ENCODE measurements around the gene CD320. TPM values are rescaled to one million over a fixed set of nuclear protein-coding genes. Genes with fewer than 3 reads are reported as not detected.

CD320 gene
- total RNA-seq (2013; cell fraction: nucleolus; rRNA removed): 26.5 and 32.1 TPM in 2 replicates
- total RNA-seq (2014; rRNA removed): 49.9 and 62.2 TPM in 2 replicates
- 17.2 and 19.6 TPM in 2 replicates for total RNA-seq (2014; rRNA removed; fragmentation: Illumina TruSeq; extraction: Trizol)
- 72.4 and 74.6 TPM in 2 replicates for total RNA-seq (2021)
- 6.3 TPM for polyA plus RNA-seq (2011; ENCODE audit: low read depth)
- polyA plus RNA-seq (2011; rRNA removed): 11.6 and 30.7 TPM in 2 replicates
- 68.6 and 89.2 TPM in 2 replicates for polyA plus RNA-seq (2011; cell fraction: cytosol; rRNA removed)
- polyA plus RNA-seq (2011; cell fraction: nucleus; rRNA removed): 44.7 and 55.9 TPM in 2 replicates
- polyA plus RNA-seq (2012): 27.7 and 30.3 TPM in 2 replicates
- 3.7 and 16.2 TPM in 2 replicates for polyA plus RNA-seq (2014; fragmentation: Illumina TruSeq; extraction: Trizol)
- 1 to 10 TPM; 1.1 to 3.5 TPM for polyA plus RNA-seq (2014; fragmentation: Nextera tagmentation; extraction: Ambion mirVana)
- polyA plus RNA-seq (2014; rRNA removed): 68.1 and 78.8 TPM in 2 replicates
- 100 to 1,000 TPM; 117 to 134 TPM for polyA plus RNA-seq (2016; fragmentation: Nextera tagmentation; extraction: Ambion mirVana)
- polyA minus RNA-seq (2011; rRNA and poly(A)+ RNA removed): 6.6 and 28.3 TPM in 2 replicates
- polyA minus RNA-seq (2011; cell fraction: cytosol; rRNA and poly(A)+ RNA removed): 19.6 and 21.2 TPM in 2 replicates
- 8.3 and 11.5 TPM in 2 replicates for polyA minus RNA-seq (2011; cell fraction: nucleus; rRNA and poly(A)+ RNA removed)
- Bru-seq, nascent RNA: percentile 60 among the genes with signal in this experiment
- BruChase-seq, experiment 1, labeled RNA remaining after a 6-hour chase: percentile 71 among the genes with signal in this experiment
- percentile 65 among the genes with signal in this experiment for BruChase-seq, experiment 2, labeled RNA remaining after a 2-hour chase
- long read RNA-seq, experiment 1, transcript CD320-201 (5 exons, 1,250 nt): major isoform, 123 of 136 reads
- long read RNA-seq, experiment 1, partial matches to known transcripts: 1 of 136 reads
- long read RNA-seq, experiment 1, other reads (novel, unspliced or antisense): 12 of 136 reads
- long read RNA-seq, experiment 2, transcript CD320-201 (5 exons, 1,250 nt): major isoform, 38 of 46 reads
- long read RNA-seq, experiment 2, partial matches to known transcripts: 2 of 46 reads
- long read RNA-seq, experiment 2, other reads (novel, unspliced or antisense): 4 of 46 reads

- Histone ChIP-seq H3K9ac (ENCODE audit: control insufficient read depth, insufficient read depth, low read length) (peak within 1 kb of the TSS; percentile 93), H3K4me3 (peak within 1 kb of the TSS; percentile 91), H3K27me3 (replicated peaks in 1 of 2; ENCODE audit: control insufficient read depth in 2 of 2, insufficient read depth in 2 of 2, low read length in 1 of 2) (no peaks in the 10 kb centered on the region), H3K4me1 (ENCODE audit: control insufficient read depth, insufficient read depth, low read length) (peaks cover 11% of the 10 kb centered on the region), H2AFZ (ENCODE audit: control insufficient read depth, low read depth, low read length) (peak within 1 kb of the TSS; percentile 86), H3K36me3 (ENCODE audit: control insufficient read depth in 2 of 2, insufficient read depth in 2 of 2, low read length in 1 of 2) (peaks cover 9 to 12% of the 10 kb centered on the region in 2 experiments; a peak in 3 of 4 replicates), H3K27ac (ENCODE audit: control insufficient read depth, insufficient read depth) (peak within 1 kb of the TSS; percentile 35), H3K79me2 (ENCODE audit: control insufficient read depth, insufficient read depth, low read length) (peaks cover 21% of the 10 kb centered on the region), H4K20me1 (ENCODE audit: control insufficient read depth, insufficient read depth) (no peaks in the 10 kb centered on the region), H3K4me2 (ENCODE audit: control insufficient read depth, insufficient read depth) (peak within 1 kb of the TSS; percentile 100), H3K9me3 (replicated peaks; ENCODE audit: control insufficient read depth, insufficient read depth, low read length) (no peaks in the 10 kb centered on the region)
- FAIRE-seq (peak; percentile 94), DNase-seq (ENCODE audit: low read depth, low spot score) (peak; percentile 63), ATAC-seq (peak; percentile 94)
- ChIA-PET POLR2A (interaction anchor here (1.0 kb wide), 1 partner anchor 41 kb away, joined by 9 read pairs; no protein-coding TSS in a partner anchor), CTCF (no interaction called here), RAD21 (ENCODE audit: unreplicated experiment) (no interaction called here), SMC1A (ENCODE audit: uncharacterized antibody, unreplicated experiment) (no interaction called here)
- intact Hi-C loops (cut with micrococcal nuclease; ENCODE audit: unreplicated experiment) (no loop called here), in situ Hi-C loops (cut with MboI) (loop anchor here (5.0 kb wide), 1 partner anchor 36 kb away; no protein-coding TSS in a partner anchor)
- WGBS (ENCODE audit: insufficient coverage, insufficient replicate concordance, low lambda C conversion rate, missing lambda C conversion rate): under 1% methylated on average over 63 of the region's 63 CpGs
- TSS peak; percentile 51 for BruUV-seq (replicated peaks)
- TF ChIP-seq LARP7 (IDR thresholded peaks at IDR 0.05) (peak; percentile 80; the same call in 1 of the 2 replicates), ZBTB11 (CRISPR knock-in tag; IDR thresholded peaks at IDR 0.05) (no peak), BRCA1 (IDR thresholded peaks at IDR 0.05; ENCODE audit: low read depth, low read length) (peak; percentile 75), ELK1 (IDR thresholded peaks at IDR 0.05; ENCODE audit: low read depth, low read length) (0 out of 2 replicates have a peak, but pooled peaks have one; percentile 33), SMC3 (IDR thresholded peaks at IDR 0.05; ENCODE audit: borderline replicate concordance, low read length) (no peak), CREM (IDR thresholded peaks at IDR 0.05; ENCODE audit: low read depth) (peak; percentile 52), ETV6 (conservative IDR thresholded peaks at IDR 0.05 in 1 of 2, IDR thresholded peaks at IDR 0.05 in 1 of 2; ENCODE audit: borderline replicate concordance in 1 of 2, low read depth in 1 of 2) (no peak), KAT2A (conservative IDR thresholded peaks at IDR 0.05; ENCODE audit: control insufficient read depth, low read depth, low read length) (no peak), PAX5 (IDR thresholded peaks at IDR 0.05; ENCODE audit: borderline replicate concordance, low read depth, low read length) (peak; percentile 23; the same call in 1 of the 2 replicates), CREB1 (IDR thresholded peaks at IDR 0.05; ENCODE audit: low read depth) (peak; percentile 84), BMI1 (IDR thresholded peaks at IDR 0.05; ENCODE audit: borderline replicate concordance) (no peak), ZNF217 (IDR thresholded peaks at IDR 0.05) (no peak), ZNF207 (IDR thresholded peaks at IDR 0.05; ENCODE audit: borderline replicate concordance) (peak; percentile 50; the same call in 1 of the 2 replicates), NR2F1 (conservative IDR thresholded peaks at IDR 0.05) (peak; percentile 76)
Observed at GRCh38 chr19:8307965-8308866, at the start of gene CD320. TSS of gene CD320 (minus strand) at chr19:8308358. CDS start at chr19:8308290, 68 bp downstream.
